Fibroblast of the aortic adventitia (primary cell): ENCODE measurements around the gene INPP5F. TPM values are rescaled to one million over a fixed set of nuclear protein-coding genes. Genes with fewer than 3 reads are reported as not detected.
"Not testable (repeated sequence)": the region's sequence is repeated elsewhere in the genome, so short reads cannot be mapped to it uniquely, and the experiment has no call there.

Experiments
- DNase-seq: peaks from one replicate; pipeline ENCODE4 v3.0.0-alpha.2; 2010; ENCODE audit warnings: low read depth
- H3K4me3 ChIP-seq: 2 replicates; pipeline ENCODE4 v1.5.1; 2011; ENCODE audit warnings: low read depth, mild to moderate bottlenecking, control low read depth, low read length, moderate library complexity
- total RNA-seq: library from RNA; depleted of rRNA; stranded (reverse); fragments of >200 nt; gene quantifications from 2 replicates; pipeline ENCODE4 v1.2.3, GENCODE V29; 2012; ENCODE audit warnings: low replicate concordance
- TF ChIP-seq, protein P1 (sequence below): IDR thresholded peaks from 2 replicates; pipeline ENCODE4 v1.5.1; 2011; ENCODE audit warnings: mild to moderate bottlenecking, low read length, control low read depth, inconsistent platforms; ENCODE audit not compliant: insufficient read depth

Gene INPP5F
- total RNA-seq, 1 donor: 22.2 TPM

DNA sequence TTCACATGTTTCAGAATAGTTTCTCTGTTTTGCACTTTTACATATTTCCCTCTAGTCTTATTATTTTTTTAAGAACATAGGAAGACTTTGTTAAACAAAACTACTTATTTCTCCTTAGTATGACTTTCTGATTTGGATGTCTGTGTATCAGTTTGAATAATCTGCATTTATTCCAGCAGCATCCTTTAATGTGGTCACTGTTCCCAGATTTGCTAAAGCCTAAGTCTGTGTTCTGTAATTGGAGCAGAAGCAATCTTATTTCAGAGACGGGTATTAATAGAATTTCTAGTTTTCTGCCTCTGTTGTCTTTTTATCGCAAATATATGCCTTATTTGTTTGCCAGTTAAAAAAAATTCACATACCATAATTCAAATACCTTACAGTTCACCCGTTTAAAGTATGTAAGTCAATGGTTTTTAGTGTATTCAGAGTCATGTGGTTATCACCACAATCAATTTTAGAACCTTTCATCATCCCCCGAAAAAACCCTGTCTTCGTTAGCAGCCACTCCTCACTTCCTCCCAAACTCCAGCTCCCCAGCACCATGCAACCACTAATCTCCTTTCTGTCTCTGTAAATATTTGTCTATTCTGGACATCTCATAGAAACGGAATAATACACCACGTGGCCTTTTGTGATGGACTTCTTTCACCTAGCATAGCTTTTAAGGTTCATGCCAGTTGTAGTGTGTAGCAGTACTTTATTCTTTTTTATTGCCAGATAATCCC lies 58.7 kb downstream of the INPP5F start:
- TF ChIP-seq, protein P1, sequence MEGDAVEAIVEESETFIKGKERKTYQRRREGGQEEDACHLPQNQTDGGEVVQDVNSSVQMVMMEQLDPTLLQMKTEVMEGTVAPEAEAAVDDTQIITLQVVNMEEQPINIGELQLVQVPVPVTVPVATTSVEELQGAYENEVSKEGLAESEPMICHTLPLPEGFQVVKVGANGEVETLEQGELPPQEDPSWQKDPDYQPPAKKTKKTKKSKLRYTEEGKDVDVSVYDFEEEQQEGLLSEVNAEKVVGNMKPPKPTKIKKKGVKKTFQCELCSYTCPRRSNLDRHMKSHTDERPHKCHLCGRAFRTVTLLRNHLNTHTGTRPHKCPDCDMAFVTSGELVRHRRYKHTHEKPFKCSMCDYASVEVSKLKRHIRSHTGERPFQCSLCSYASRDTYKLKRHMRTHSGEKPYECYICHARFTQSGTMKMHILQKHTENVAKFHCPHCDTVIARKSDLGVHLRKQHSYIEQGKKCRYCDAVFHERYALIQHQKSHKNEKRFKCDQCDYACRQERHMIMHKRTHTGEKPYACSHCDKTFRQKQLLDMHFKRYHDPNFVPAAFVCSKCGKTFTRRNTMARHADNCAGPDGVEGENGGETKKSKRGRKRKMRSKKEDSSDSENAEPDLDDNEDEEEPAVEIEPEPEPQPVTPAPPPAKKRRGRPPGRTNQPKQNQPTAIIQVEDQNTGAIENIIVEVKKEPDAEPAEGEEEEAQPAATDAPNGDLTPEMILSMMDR: no peak
- no peak for DNase-seq
- H3K4me3 ChIP-seq: no peak overlapping the region

DNA sequence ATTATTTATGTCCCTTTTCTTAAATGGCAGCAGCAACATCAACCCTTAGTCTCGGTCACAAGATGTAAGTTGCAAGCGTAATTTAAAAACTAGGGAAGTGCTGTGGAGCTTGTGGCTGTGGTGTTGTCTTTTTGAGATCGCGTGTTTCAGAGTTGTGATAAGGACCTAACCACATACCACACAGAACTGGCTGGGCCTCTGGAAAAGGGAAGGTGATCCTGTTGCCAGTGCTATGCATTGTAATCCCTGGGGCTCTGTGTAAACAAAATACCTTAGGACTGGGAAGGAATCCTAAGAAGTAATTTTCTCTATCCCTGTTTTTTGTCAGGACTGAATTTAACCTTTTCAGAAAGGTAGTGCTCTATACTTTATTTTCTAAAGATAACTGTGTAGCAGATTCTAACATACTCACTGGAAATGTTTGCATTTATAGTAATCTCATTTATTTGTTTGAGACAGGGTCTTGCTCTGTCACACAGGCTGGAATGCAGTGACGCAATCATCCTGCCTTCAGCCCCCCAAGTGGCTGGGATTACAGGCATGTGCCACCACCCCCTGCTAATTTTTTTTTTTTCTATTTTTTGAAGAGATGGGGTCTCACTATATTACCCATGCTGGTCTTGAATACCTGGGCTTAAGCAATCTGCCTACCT lies 60.4 kb downstream of the INPP5F start:
- peak; percentile 75 for DNase-seq
- TF ChIP-seq, protein P1: no peak

DNA sequence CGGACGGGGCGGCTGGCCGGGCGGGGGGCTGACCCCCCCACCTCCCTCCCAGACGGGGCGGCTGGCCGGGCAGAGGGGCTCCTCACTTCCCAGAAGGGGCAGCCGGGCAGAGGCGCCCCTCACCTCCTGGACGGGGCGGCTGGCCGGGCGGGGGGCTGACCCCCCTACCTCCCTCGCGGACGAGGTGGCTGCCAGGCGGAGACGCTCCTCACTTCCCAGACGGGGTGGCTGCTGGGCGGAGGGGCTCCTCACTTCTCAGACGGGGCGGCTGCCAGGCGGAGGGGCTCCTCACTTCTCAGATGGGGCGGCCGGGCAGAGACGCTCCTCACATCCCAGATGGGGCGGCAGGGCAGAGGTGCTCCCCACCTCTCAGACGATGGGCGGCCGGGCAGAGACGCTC lies 69.3 kb downstream of the INPP5F start:
- not testable (repeated sequence) for DNase-seq, H3K4me3 ChIP-seq

More for the DNA sequence above, 60.4 kb downstream of the INPP5F start:
- H3K4me3 ChIP-seq: no peak overlapping the region

DNA sequence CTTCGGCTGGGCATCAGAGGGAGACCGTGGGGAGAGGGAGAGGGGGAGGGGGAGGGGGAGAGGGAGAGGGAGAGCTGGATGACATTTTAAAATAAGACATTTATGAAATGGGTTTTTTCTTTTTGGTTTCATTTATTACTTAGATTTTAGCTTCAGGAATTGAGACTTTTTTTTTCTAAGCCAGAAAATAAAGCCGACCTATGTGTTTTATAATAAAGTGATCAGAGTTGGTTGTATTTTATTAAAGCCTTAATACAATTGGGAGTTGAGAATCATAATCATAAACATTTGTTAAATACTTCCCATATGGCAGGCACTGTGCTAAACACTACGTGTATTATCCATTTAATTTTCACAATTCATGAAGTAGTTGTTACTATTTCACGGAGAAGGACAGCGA lies 70.2 kb downstream of the INPP5F start:
- no peak overlapping the region for H3K4me3 ChIP-seq
- TF ChIP-seq, protein P1: no peak
- DNase-seq: no peak

DNA sequence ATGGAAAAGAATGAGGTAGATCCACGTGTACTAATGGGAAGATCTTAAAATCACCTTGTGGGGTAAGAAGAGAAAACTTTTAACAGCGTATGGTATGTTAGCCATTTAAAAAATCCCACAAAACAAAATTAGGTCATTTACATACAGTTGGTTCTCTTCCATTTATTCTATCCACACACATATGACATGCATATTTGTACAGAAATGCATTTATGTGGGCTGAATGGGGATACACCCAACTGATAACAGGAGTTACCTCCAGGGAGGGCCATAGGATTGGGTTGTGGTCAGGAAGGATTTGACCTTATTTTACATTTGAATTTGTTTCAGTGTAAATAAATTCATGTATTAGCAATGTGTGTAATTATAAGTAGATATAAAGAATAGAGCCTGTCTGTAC lies 75.3 kb downstream of the INPP5F start:
- TF ChIP-seq, protein P1: no peak
- H3K4me3 ChIP-seq: no peak overlapping the region
- DNase-seq: no peak

DNA sequence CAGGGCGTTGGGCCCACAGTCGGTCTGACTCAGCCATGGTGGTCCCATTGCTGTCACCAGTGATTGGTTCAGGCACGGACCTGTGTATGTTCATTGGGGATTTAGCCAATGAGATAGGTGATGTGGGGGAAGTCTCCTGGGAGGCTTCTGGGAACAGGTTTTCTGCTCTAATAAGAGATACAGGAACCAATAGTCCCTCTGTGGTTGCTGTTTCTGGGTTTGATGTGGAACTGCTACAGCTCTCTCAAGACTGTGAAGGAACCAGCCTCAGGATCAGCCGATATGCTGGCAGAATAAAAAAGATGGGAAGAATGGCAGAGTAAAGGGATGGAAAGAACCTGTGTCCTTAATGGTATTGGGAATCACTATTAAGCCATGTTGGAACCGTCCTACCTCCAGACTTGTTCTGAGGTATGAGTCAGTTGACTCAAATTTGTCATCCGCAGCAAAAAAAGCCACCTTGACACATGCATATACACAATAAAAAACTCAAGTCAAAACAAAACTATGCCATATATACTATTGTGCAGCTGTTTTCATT lies 76.2 kb downstream of the INPP5F start:
- H3K4me3 ChIP-seq: no peak overlapping the region
- TF ChIP-seq, protein P1: no peak
- DNase-seq: no peak

DNA sequence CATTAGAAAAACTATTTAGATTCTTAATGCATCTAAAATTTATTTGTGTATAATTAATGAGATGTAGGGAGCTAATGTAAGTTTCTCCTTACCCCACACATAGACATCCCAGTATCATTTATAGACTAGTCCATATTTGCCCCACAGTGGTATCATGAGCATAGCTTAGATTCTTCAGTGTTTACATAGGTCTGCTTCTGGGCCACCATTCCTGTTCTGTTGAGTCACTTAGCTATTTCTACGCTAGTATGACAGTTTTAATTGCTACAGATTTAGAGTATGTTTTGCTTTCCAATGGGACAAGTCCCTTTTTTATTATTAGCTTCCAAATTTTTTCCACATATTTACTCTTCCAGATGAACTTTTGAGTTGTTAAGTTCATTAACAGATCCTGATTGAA lies 77.4 kb downstream of the INPP5F start:
- DNase-seq: peak; percentile 39
- H3K4me3 ChIP-seq: no peak overlapping the region

More for the DNA sequence above, 77.4 kb downstream of the INPP5F start:
- TF ChIP-seq, protein P1: no peak
